OCI-LY3 (cell line): ENCODE measurements around the gene CLEC18C.
"Not testable (repeated sequence)": the region's sequence is repeated elsewhere in the genome, so short reads cannot be mapped to it uniquely, and the experiment has no call there.

Source experiments
- CTCF ChIP-seq: fragments of 200-600, 300-600 bp; sonication (generic); IDR thresholded peaks from 2 replicates; pipeline ENCODE4 v1.5.1; 2014; ENCODE audit warnings: antibody characterized with exemption, low read length, low read depth
- EZH2phosphoT487 ChIP-seq: fragments of 200-600 bp; shearing (Covaris generic); IDR thresholded peaks from 2 replicates; pipeline ENCODE4 v1.6.1; 2018; ENCODE audit warnings: antibody characterized with exemption, mixed run types, low read depth

GRCh38 chr16:70190574-70190973 is 17.0 kb downstream of the CLEC18C start:
- TF ChIP-seq EZH2phosphoT487, CTCF: not testable (repeated sequence)
